LHCN-M2 (cell line): ENCODE data around the gene WDR93. TPM values are rescaled to one million over a fixed set of nuclear protein-coding genes. Genes with fewer than 3 reads are reported as not detected.
A peak's percentile ranks its signal among the peaks of the same experiment; 100 is the strongest.
"Not testable (repeated sequence)": the region's sequence is repeated elsewhere in the genome, so short reads cannot be mapped to it uniquely, and the experiment has no call there.

ENCODE experiments used
- DNase-seq: peaks from one replicate; pipeline ENCODE4 v3.0.0-alpha.2; 2012; ENCODE audit warnings: low read depth
- total RNA-seq: library from RNA; depleted of rRNA; stranded (reverse); fragments of >200 nt; gene quantifications from 2 replicates; pipeline ENCODE4 v1.2.3, GENCODE V29; 2014

WDR93 gene
- total RNA-seq, 1 experiment from 2014 or later = not detected

DNA sequence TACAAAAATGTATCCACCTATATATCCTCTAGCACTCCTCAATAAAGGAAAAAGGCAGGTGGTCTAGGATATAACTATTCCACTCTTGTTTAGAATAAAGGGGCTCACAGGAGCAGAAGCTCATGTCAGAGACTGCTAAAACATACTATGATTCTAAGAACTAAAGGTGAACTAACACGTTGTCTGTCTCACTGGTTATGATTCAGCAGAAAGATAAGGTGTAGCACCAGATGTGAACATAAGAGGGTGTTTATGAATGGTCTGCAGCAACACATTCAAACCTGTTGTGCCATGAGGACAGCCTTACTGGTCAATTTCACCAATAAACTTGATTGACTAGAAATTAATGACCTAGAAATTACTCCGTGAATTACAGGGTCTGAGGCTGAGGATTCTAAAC, 4.6 kb upstream of the WDR93 start:
- DNase-seq = no peak

DNA sequence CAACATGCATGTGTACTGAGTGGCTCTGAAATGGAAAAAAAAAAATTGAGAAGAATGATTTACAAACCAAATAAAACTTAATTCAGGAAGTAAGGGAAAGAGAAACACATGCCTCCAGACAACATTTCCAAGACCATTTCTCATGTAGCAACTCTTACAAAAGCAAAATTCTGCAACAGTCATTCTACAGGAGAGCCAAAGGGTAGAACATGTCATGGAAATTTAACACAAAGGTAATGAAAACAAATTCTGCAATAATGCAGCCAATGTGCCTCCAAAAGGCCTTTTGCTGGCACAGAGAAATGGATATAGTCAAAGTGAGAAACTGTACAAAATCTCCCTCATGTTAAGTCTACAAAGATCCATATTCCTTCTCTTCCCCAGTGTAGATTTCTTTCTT, 4.1 kb upstream of the WDR93 start:
- no peak for DNase-seq

DNA sequence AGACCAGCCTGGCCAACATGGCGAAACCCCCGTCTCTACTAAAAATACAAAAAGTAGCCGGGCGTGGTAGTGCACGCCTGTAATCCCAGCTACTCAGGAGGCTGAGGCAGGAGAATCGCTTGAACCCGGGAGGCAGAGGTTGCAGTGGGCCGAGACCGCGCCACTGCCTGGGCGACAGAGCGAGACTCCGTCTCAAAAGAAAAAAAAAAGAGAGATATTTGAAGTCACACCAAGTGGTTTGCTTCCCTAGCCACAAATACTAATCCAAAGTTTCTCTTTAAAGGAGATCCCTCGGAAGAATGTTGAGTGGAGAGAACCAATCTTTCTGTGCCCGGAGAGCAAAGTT, 708 bp upstream of the WDR93 start:
- DNase-seq = not testable (repeated sequence)

DNA sequence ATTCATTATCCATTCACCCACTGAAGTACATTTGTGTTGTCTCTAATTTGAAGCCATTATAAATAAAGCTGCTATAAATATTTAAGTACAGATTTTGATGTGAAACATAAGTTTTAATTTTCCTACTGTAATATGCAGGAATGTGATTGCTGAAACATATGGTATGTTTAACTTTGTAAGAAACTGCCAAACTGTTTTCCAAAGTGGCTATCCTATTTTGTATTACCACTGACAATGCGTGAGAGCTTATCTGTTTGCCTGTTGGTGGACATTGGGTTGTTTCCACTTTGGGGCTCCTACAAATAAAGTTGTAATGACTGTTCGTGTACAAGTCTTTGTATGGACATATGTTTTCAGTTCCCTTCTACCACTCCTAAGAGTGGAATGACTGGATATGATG, 2.5 kb downstream of the WDR93 start:
- no peak for DNase-seq

DNA sequence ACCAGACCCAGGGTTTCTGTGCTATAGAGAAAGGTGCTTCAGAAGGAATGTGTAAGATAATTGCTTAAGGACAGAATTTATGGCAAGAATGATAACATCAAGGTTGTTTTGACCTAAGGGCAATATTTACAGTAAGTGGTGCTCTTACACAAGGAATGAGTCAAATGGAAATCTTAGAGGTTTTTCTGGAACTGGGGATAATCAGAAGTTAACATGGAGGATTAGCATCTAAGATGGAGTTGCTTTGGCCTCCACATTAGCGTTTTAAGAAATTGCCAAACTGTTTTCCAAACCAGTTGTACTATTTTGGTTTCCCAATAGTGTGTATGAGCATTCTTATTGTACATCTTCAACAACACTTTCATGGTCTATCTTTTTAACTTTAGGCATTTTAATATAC, 3.1 kb downstream of the WDR93 start:
- DNase-seq = no peak

DNA sequence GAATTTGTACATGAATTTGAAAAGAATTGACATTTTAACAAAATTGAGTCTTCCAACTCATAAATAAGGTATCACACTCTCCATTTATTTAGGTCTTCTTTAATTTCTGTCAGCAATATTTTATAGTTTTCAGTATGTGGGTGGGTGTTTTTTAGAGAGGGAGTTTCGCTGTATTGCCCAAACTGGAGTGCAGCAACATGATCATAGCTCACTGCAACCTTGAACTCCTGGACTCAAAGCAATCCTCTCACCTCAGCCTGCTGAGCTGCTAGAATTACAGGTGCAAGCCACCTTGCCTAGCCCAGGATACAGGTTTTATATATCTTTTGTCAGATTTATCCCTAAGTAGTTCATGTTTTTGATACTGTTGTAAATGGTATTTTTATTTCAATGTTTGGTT, 4.6 kb downstream of the WDR93 start:
- no peak for DNase-seq

DNA sequence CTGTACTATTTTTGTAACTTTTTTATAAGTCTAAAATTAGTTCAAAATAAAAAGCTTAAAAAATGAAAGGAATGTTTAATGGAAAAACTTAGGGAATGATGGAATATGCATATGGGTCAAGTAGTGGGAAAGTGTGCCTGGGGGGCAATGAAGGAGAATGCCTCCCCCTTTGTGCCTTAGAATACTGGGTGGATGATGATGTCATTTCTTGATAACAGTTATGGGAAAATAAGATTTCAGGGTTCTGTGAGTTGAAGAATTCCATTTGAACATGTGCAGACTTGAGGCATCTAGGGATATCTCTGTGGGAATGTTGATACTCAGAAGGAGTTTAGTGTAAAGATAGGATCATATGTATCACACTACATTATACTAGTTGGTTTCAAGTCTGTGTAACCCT, 13.8 kb downstream of the WDR93 start:
- no peak for DNase-seq

DNA sequence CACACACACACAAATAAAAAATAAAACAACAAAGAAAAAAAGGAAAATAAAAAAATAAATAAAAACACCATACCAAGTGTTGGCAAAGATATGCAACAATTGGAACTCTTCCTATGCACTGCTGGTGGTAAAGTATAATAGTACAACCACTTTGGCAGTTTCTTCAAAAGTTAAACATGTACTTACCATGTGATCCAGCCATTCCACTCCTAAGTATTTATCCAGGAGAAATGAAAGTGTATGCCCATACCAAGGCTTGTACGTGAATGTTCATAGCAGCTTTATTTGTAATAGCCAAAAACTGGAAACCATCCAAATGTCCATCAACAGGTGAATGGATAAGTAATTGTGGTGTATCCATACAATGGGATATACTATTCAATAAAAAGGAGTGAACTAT, 17.0 kb downstream of the WDR93 start:
- DNase-seq = no peak

DNA sequence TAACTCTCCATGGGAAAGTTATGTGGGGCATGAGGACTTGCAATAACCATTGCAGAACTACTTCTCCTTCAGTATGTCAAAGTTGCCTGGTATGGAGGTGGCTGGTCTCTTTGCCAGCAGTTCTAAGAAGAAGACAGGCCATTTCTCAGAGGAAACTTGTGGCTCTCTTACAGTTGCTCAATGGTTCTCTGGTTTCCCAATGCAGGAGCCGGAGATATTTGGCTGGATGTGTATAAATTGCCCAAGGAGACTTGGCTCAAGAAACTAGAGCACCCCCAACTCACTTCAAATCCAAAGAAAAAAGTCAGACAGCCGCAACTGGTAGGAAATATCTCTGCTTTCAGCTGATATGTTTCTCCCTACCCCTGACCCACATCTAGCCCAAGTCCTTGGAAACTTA, 24.2 kb downstream of the WDR93 start:
- no peak for DNase-seq

DNA sequence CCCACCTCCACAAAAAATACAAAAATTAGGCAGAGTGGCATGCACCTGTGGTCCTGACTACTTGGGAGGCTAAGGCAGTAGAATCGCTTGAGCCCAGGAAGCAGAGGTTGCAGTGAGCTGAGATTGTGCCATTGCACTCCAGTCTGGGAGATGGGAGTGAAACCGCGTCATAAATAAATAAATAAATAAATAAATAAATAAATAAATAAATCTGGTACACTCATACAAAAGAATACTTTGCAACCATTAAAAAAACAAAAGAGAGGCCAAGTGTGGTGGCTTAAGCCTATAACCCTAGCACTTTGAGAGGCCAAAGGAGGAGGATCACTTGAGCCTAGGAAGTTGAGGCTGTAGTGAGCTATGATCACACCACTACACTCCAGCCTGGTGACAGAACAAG, 32.4 kb downstream of the WDR93 start:
- no peak for DNase-seq

DNA sequence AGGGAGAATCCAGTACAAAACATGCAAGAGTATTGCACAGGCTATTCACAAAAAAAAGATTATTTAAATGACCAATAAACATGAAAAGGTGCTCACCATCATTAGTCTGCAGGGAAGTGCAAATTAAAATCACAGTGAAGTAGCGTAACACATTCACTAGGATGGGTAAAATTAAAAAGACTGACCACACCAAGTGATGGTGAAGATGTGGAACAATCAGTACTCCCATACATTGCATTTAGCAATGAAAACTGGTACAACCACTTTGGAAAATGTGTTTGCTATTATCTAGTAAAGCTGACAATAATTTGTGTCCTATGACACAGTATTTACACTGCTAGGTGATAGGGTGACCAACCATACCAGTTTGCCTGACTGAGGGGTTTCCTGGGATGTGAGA, 34.0 kb downstream of the WDR93 start:
- DNase-seq = no peak

DNA sequence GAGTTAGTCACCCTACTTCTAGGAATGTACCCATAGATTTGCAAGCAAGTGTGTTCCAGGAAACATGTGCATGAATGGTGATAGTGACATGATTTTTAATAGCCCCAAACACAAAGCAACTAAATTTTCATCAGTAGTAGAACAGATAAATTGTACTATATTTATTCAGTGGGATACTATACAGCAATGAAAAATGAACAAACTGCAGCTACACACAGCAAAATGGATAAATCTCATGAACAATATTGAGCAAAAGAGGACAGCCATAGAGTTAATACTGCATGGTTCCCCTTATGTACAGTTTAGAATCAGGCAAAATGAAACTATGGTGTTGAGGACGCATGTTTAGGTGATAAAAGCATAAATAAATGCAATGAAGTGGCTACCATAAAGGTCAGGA, 34.5 kb downstream of the WDR93 start:
- DNase-seq = no peak

DNA sequence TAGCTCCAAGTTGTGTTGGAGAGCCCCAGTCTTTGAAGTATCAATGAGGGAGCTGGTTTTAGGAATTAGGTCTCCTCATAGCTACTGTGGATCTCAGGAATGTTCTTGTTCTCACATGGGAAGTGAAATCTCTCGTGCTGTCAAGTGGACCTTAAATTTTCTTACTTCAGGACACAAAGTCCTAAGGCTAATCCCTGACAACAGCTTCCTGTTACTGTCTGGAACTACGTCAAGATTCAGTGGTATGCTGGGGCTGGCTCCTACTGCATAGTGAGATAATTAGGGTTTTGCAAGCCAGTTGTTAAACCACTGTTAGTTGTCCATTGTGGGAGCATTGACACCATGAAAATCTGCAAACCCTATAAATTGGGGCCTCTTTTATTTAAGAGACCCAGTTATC, 37.6 kb downstream of the WDR93 start:
- DNase-seq = peak; percentile 69

DNA sequence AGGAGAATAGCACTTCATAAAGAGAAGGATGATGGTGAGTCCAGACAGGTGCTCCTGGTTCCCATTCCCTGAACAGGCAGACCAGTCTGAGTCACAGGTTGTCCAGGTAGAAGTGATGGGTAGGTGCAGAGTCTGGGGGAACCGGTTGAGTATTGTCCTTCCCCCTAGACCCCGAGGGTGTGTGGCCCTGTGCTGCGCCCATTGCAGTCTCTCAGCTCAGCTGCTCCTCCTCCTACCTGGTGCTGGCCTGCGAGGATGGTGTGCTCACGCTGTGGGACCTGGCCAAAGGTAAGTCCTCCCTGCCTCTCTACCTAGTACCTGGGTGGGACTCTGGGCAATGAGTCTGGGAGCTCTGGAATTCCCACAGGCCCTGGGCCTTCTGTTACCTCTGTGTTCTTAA, 40.7 kb downstream of the WDR93 start:
- no peak for DNase-seq

DNA sequence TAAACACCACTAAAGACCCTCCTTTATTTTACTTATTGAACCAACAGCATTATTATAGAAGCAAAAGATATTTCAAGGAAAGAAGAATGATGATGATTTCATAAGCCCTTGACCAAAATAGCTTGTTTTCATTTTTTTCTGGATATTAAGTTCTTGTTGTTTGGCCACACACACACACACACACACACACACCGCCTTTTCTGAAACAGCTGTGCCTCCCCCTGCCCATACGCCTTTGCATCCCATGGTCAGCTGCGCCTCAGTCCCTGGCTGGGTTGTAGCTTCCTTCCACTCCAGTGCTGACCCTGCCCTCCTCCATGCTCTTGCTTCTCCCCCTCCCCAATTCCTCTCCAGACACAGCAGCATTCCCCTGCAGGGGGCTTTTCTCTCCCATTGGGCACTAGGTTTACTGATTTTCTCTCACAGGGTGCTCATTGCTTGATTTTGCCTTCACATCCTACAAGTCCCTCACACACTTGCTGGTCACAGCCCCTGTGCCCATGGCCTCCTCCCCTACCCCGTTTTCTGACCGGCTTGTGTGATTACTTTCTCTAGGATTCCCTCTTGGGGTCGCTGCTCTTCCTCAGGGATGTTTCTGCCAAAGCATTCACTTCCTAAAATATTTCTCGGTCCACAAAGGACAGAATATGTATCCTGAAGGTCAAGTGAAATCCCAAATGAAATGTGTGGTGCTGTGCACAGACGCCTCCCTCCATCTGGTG, 42.0 kb downstream of the WDR93 start:
- DNase-seq = peak; percentile 49

DNA sequence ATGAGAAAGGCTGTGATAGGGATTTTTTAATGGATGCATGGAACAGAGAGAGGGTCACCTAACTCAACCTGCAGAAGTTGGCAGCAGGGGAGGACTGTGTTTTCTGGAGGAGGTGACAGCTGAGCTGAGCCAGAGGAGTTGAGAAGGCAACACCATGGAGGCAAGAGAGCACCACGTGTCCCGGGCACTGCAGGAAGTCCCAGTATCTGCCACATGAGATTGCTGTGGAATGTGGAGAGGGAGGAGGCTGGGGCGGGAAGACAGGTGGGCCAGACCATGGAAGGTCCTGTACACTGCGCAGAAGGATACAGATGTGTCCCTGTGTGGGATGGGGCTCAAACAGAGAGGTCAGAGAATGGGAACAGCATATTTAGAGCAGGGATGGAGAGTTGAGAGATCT, 45.2 kb downstream of the WDR93 start:
- no peak for DNase-seq

DNA sequence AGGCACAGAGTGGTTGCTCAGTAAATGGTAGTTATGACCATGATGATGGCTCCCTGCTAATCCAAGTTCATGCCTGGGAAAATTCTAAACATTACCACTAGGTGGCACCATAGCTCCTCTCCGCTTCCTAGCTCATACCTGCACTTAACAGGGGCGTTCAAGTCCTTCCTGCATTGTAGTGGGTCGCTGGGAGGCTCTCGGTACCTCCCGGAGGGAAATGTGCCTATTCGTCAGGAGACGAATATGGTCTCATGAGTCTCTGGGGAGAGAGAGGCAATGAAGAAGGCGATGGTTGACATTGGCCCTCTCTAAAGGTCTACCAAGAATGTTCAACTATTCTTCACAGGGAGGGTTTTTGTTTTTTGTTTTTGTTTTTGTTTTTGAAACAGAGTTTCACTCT, 49.5 kb downstream of the WDR93 start:
- DNase-seq = peak; percentile 51

DNA sequence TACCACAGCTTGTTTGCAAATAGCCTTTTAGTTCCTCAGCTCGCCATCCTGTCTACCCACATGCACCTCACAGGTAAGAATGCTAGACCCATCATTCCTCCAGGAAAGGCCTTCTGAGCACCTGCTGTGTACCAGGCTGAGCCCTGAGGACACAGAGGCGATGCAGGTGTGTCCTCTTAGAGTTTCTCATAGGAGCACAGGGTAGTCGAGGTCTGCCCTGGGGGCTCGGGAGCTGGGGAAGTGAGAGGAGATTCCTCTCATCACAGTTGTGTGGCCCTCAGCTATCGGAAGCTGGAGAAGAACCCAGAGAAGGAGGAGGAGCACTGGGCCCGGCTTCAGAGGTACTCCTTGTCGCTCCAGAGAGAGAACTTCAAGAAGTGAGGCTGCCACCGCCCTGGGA, 52.4 kb downstream of the WDR93 start:
- DNase-seq = no peak

DNA sequence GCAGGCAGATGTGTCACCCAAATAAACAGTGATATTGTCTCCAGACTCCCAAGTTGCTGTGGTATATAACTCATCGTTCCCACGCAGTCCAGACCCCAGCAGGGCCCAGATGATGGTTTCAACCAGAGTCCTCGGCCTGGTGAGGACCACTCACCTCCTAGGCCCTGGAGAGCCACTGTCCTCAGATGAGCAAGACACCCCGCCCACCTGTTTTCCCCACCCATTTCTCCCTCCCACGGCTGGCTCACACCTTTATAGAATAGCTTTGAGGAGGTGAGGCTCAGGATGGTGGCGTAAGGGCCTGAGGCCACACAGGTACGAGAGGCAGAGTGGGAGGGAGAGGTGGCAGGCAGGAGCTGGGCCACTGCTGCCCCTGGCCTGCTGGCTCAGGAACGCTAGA, 53.0 kb downstream of the WDR93 start:
- no peak for DNase-seq

DNA sequence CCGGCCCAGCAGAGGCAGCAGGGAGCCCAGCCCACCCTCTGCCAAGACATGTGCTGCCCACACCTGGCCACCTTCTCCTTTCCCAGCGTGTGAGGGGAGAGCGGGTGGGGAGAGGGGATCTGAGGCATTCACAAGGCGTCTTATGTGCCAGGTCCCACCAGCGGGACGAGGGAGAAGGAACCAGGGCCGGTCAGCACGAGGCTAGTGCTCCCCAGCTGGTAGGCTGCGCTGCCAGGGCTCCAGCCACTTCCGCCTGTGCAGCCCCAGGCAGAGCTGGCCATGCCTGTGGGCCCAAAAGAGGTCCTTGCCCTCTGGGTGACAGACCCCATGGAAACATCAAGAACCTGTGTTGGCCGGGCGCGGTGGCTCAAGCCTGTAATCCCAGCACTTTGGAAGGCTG, 54.5 kb downstream of the WDR93 start:
- no peak for DNase-seq

DNA sequence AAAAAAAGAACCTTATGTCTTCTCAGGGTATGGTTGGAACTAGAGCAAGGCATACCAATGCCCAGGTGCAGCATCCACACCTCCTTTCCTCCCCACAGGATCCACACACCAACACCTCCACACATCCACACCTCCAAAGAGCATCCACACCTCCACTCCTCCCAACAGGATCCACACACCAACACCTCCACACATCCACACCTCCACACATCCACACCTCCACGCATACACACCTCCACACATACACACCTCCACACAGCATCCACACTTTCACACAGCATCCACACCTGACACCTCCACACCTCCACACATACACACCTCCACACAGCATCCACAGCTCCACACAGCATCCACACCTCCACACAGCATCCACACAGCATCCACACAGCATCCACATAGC, 55.2 kb downstream of the WDR93 start:
- no peak for DNase-seq

DNA sequence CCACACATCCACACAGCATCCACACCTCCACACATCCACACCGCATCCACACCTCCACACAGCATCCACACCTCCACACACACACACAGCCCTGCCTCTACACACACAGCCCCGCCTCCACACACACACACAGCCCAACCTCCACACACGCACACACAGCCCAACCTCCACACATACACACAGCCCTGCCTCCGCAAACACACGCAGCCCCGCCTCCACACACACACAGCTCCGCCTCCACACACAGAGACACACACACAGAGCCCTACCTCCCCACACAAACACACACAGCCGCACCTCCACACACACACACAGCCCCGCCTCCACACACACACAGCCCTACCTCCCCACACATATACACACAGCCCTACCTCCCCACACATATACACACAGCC, 55.8 kb downstream of the WDR93 start:
- no peak for DNase-seq

DNA sequence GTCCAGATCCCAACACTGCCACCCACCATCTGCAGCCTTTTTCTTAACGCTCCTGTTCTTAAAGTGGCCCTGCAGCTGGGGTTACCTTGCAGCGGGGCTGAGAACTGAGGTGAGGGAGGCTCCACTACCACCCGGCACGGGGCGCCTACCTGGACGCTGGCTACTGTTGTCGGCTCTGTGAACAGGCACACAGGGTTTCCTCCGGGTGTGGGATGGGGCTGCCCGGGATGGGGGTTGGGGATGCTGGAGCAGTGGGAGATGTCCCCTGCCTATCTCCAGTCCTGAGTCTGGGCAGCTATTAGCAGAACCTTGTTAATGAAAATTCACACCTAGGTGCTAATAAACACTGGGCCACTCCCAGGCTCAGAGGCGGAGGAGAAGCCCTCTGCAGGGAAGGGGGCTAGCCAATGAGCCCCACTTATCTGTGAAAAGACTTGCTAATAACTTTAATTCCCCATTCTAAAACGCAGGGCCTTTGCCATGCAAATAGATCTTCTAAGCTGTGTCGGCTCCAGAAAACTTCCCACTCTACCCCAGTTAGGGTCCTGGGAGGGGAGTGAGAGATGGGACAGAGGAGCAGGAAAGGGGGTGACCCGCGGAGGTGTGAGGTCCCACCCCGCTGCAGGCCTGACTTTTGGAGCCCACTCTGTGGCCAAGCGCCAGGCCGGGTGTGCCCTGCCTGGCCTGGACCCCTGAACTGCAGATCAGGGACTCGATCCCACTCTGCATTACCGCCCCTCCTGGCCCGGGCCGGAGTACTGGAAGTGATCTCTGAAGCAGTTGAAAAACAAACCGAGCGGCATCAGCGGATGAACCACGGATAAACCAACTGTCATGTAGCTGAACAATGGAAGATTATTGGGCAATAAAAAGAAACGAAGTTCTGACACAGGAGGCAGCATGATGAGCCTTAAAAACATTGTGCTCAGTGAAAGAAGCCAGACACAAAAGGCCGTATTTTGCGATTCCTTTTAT, 57.4 kb downstream of the WDR93 start:
- no peak for DNase-seq
